ENCODE data around the gene ZNF467. TPM values are rescaled to one million over a fixed set of nuclear protein-coding genes. Genes with fewer than 3 reads are reported as not detected.

The ZNF467 gene
- total and polyA plus RNA-seq, 2 experiments from 2014 or later = 0.10 to 0.40 TPM

GRCh38 chr7:149781921-149782320 is 8.5 kb upstream of the ZNF467 start (continued):
- TF ChIP-seq REST (IDR thresholded peaks at IDR 0.05; ENCODE audit: unreplicated experiment) = no peak

DNA sequence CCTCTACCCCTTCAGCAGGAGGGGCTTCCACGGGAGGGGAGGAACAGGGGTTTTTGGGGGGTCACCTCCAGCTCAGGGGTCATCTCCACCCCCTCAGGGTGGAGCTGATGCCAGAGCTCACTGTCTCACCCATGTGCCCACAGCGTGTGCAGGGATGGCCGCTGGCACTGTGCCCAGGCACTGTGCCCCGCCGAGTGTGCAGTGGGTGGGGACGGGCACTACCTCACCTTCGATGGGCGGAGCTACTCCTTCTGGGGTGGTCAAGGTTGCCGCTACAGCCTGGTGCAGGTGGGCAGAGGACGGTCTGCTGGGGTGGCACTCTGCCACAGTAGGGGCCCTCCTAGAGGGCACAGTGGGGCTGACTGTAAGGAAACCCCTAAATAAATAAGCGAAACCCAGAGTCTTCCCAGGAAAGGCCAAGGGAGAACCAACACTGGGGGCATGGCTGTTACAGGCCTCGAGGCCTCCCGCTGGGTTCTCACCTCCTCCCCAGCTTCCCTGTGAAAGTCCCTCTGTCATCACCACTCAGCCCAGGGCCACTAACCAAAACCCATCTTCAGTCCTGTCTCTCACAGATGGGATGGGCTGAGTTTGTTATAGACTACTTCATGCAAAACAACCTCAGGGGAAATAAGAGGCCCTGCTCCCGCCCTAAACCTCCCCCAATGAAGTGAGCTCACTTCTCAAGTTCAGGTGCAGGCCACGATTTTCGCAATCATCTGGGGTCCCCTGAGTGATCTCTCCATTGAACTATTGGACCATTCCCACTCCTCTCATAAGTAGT is 7.4 kb upstream of the ZNF467 start:
- peaks cover 16% of the 10 kb centered on the region for H3K27me3 ChIP-seq (ENCODE audit: insufficient read depth)
- Mint-ChIP-seq H3K36me3 (ENCODE audit: low read depth) (no peaks in the 10 kb centered on the region), H3K9me3 (no peaks in the 10 kb centered on the region), H3K4me3 (no peak overlapping the region), H3K27ac (no peak overlapping the region), H3K4me1 (peaks cover 6% of the 10 kb centered on the region; the same call in 2 of the 3 replicates), H3K27me3 (ENCODE audit: insufficient read depth, low read depth, poor library complexity) (peaks cover 20% of the 10 kb centered on the region)
- no peaks in the 10 kb centered on the region for H3K79me2 ChIP-seq (replicated peaks; ENCODE audit: insufficient read depth)
- DNase-seq (ENCODE audit: low spot score) (no peak), ATAC-seq (no peak)
- no peak overlapping the region for H3K27ac ChIP-seq (ENCODE audit: low read depth)
- no peak overlapping the region for H3K4me2 ChIP-seq
- H3F3A ChIP-seq (replicated peaks; ENCODE audit: low read depth) = no peaks in the 10 kb centered on the region
- H3K4me3 ChIP-seq = no peak overlapping the region
- H2AFZ ChIP-seq = no peak overlapping the region
- H3K36me3 ChIP-seq (ENCODE audit: insufficient read depth) = no peaks in the 10 kb centered on the region
- no peaks in the 10 kb centered on the region for H4K20me1 ChIP-seq (replicated peaks; ENCODE audit: insufficient read depth)
- no peaks in the 10 kb centered on the region for H3K9me2 ChIP-seq (ENCODE audit: insufficient read depth)
- H3K4me1 ChIP-seq (ENCODE audit: insufficient read depth) = no peaks in the 10 kb centered on the region; the same call in 1 of the 2 replicates
- TF ChIP-seq, protein P1, sequence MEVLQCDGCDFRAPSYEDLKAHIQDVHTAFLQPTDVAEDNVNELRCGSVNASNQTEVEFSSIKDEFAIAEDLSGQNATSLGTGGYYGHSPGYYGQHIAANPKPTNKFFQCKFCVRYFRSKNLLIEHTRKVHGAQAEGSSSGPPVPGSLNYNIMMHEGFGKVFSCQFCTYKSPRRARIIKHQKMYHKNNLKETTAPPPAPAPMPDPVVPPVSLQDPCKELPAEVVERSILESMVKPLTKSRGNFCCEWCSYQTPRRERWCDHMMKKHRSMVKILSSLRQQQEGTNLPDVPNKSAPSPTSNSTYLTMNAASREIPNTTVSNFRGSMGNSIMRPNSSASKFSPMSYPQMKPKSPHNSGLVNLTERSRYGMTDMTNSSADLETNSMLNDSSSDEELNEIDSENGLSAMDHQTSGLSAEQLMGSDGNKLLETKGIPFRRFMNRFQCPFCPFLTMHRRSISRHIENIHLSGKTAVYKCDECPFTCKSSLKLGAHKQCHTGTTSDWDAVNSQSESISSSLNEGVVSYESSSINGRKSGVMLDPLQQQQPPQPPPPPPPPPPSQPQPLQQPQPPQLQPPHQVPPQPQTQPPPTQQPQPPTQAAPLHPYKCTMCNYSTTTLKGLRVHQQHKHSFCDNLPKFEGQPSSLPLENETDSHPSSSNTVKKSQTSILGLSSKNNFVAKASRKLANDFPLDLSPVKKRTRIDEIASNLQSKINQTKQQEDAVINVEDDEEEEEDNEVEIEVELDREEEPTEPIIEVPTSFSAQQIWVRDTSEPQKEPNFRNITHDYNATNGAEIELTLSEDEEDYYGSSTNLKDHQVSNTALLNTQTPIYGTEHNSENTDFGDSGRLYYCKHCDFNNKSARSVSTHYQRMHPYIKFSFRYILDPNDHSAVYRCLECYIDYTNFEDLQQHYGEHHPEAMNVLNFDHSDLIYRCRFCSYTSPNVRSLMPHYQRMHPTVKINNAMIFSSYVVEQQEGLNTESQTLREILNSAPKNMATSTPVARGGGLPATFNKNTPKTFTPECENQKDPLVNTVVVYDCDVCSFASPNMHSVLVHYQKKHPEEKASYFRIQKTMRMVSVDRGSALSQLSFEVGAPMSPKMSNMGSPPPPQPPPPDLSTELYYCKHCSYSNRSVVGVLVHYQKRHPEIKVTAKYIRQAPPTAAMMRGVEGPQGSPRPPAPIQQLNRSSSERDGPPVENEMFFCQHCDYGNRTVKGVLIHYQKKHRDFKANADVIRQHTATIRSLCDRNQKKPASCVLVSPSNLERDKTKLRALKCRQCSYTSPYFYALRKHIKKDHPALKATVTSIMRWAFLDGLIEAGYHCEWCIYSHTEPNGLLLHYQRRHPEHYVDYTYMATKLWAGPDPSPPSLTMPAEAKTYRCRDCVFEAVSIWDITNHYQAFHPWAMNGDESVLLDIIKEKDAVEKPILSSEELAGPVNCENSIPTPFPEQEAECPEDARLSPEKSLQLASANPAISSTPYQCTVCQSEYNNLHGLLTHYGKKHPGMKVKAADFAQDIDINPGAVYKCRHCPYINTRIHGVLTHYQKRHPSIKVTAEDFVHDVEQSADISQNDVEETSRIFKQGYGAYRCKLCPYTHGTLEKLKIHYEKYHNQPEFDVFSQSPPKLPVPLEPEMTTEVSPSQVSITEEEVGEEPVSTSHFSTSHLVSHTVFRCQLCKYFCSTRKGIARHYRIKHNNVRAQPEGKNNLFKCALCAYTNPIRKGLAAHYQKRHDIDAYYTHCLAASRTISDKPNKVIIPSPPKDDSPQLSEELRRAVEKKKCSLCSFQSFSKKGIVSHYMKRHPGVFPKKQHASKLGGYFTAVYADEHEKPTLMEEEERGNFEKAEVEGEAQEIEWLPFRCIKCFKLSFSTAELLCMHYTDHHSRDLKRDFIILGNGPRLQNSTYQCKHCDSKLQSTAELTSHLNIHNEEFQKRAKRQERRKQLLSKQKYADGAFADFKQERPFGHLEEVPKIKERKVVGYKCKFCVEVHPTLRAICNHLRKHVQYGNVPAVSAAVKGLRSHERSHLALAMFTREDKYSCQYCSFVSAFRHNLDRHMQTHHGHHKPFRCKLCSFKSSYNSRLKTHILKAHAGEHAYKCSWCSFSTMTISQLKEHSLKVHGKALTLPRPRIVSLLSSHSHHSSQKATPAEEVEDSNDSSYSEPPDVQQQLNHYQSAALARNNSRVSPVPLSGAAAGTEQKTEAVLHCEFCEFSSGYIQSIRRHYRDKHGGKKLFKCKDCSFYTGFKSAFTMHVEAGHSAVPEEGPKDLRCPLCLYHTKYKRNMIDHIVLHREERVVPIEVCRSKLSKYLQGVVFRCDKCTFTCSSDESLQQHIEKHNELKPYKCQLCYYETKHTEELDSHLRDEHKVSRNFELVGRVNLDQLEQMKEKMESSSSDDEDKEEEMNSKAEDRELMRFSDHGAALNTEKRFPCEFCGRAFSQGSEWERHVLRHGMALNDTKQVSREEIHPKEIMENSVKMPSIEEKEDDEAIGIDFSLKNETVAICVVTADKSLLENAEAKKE (CRISPR knock-in tag; IDR thresholded peaks at IDR 0.05) = no peak
- no peak for TF ChIP-seq POLR2AphosphoS5 (IDR thresholded peaks at IDR 0.05; ENCODE audit: low read depth)
- no peak for TF ChIP-seq REST (IDR thresholded peaks at IDR 0.05; ENCODE audit: unreplicated experiment)
- no peak for TF ChIP-seq NANOG (IDR thresholded peaks at IDR 0.05; ENCODE audit: borderline replicate concordance)
- no peak for TF ChIP-seq CREB1 (CRISPR knock-in tag; IDR thresholded peaks at IDR 0.05; ENCODE audit: low read depth)
- no peak for TF ChIP-seq CTCF (conservative IDR thresholded peaks at IDR 0.05; ENCODE audit: low read depth in 2 of 2)
- no peak for TF ChIP-seq ZNF114 (CRISPR knock-in tag; IDR thresholded peaks at IDR 0.05)
- TF ChIP-seq EZH2phosphoT487 (IDR thresholded peaks at IDR 0.05; ENCODE audit: unreplicated experiment) = no peak
